ENCODE results near the gene TBC1D9. TPM values are rescaled to one million over a fixed set of nuclear protein-coding genes. Genes with fewer than 3 reads are reported as not detected.

The TBC1D9 gene
- total and polyA plus RNA-seq, 2 of the 13 experiments (the other 11 are each of a cell fraction or from before 2014, with no cell fraction given) = 11.9 to 12.2 TPM

DNA sequence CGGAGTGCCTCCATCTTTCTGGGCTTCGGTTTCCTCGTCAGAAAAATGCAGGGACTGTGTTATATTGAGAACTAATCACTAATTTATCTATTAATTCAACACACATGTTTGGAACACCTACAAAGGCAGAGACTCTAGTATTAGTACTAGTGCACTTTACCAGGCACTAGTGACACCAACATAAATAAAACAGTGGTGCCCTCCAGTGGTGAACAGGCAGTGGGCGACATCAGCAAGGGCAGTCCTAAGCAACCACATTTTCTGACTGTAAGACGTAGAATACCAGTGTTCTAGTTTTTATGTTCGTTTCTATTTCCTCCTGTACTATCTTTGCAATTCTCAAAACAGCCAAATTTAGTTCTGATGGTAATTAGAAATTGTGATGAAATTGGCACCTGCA, 118.3 kb downstream of the TBC1D9 start (continued):
- TF ChIP-seq, protein P1, sequence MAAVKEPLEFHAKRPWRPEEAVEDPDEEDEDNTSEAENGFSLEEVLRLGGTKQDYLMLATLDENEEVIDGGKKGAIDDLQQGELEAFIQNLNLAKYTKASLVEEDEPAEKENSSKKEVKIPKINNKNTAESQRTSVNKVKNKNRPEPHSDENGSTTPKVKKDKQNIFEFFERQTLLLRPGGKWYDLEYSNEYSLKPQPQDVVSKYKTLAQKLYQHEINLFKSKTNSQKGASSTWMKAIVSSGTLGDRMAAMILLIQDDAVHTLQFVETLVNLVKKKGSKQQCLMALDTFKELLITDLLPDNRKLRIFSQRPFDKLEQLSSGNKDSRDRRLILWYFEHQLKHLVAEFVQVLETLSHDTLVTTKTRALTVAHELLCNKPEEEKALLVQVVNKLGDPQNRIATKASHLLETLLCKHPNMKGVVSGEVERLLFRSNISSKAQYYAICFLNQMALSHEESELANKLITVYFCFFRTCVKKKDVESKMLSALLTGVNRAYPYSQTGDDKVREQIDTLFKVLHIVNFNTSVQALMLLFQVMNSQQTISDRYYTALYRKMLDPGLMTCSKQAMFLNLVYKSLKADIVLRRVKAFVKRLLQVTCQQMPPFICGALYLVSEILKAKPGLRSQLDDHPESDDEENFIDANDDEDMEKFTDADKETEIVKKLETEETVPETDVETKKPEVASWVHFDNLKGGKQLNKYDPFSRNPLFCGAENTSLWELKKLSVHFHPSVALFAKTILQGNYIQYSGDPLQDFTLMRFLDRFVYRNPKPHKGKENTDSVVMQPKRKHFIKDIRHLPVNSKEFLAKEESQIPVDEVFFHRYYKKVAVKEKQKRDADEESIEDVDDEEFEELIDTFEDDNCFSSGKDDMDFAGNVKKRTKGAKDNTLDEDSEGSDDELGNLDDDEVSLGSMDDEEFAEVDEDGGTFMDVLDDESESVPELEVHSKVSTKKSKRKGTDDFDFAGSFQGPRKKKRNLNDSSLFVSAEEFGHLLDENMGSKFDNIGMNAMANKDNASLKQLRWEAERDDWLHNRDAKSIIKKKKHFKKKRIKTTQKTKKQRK (IDR thresholded peaks at IDR 0.05; ENCODE audit: low read length) = no peak
- TF ChIP-seq ZNF510 (CRISPR knock-in tag; IDR thresholded peaks at IDR 0.05; ENCODE audit: low read depth) (no peak), SAP130 (CRISPR knock-in tag; IDR thresholded peaks at IDR 0.05; ENCODE audit: low read depth) (no peak), PHF21A (CRISPR knock-in tag; IDR thresholded peaks at IDR 0.05) (no peak), MYNN (CRISPR knock-in tag; IDR thresholded peaks at IDR 0.05; ENCODE audit: low read depth) (no peak), ZKSCAN8 (CRISPR knock-in tag; IDR thresholded peaks at IDR 0.05; ENCODE audit: borderline replicate concordance) (no peak), ZNF260 (CRISPR knock-in tag; IDR thresholded peaks at IDR 0.05; ENCODE audit: borderline replicate concordance, low read depth) (no peak), GTF3A (CRISPR knock-in tag; conservative IDR thresholded peaks at IDR 0.05) (no peak), ZSCAN29 (CRISPR knock-in tag; conservative IDR thresholded peaks at IDR 0.05) (no peak), RELA (CRISPR knock-in tag; IDR thresholded peaks at IDR 0.05) (no peak), KDM5A (IDR thresholded peaks at IDR 0.05; ENCODE audit: borderline replicate concordance, low read length) (peak; percentile 24; the same call in 1 of the 2 replicates), TEAD3 (CRISPR knock-in tag; optimal IDR thresholded peaks at IDR 0.05; ENCODE audit: borderline replicate concordance) (peak; percentile 8), SRSF1 (optimal IDR thresholded peaks at IDR 0.05; ENCODE audit: low read depth, low read length) (no peak), ZNF180 (CRISPR knock-in tag; IDR thresholded peaks at IDR 0.05; ENCODE audit: borderline replicate concordance, low read depth) (no peak), ZNF350 (CRISPR knock-in tag; IDR thresholded peaks at IDR 0.05; ENCODE audit: borderline replicate concordance, low read depth) (no peak), MTA1 (CRISPR knock-in tag; IDR thresholded peaks at IDR 0.05; ENCODE audit: borderline replicate concordance) (no peak), ZFP36L2 (CRISPR knock-in tag; IDR thresholded peaks at IDR 0.05) (no peak), ZNF549 (CRISPR knock-in tag; IDR thresholded peaks at IDR 0.05) (no peak), ZIK1 (CRISPR knock-in tag; IDR thresholded peaks at IDR 0.05; ENCODE audit: borderline replicate concordance, low read depth) (no peak), DPF2 (CRISPR knock-in tag; IDR thresholded peaks at IDR 0.05; ENCODE audit: borderline replicate concordance, low read depth) (no peak), ZNF253 (CRISPR knock-in tag; IDR thresholded peaks at IDR 0.05; ENCODE audit: borderline replicate concordance) (no peak)
- TF ChIP-seq, protein P2, sequence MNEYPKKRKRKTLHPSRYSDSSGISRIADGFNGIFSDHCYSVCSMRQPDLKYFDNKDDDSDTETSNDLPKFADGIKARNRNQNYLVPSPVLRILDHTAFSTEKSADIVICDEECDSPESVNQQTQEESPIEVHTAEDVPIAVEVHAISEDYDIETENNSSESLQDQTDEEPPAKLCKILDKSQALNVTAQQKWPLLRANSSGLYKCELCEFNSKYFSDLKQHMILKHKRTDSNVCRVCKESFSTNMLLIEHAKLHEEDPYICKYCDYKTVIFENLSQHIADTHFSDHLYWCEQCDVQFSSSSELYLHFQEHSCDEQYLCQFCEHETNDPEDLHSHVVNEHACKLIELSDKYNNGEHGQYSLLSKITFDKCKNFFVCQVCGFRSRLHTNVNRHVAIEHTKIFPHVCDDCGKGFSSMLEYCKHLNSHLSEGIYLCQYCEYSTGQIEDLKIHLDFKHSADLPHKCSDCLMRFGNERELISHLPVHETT (CRISPR knock-in tag; conservative IDR thresholded peaks at IDR 0.05) = no peak
- TF ChIP-seq, protein P3, sequence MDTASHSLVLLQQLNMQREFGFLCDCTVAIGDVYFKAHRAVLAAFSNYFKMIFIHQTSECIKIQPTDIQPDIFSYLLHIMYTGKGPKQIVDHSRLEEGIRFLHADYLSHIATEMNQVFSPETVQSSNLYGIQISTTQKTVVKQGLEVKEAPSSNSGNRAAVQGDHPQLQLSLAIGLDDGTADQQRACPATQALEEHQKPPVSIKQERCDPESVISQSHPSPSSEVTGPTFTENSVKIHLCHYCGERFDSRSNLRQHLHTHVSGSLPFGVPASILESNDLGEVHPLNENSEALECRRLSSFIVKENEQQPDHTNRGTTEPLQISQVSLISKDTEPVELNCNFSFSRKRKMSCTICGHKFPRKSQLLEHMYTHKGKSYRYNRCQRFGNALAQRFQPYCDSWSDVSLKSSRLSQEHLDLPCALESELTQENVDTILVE (CRISPR knock-in tag; IDR thresholded peaks at IDR 0.05) = no peak
- TF ChIP-seq, protein P4, sequence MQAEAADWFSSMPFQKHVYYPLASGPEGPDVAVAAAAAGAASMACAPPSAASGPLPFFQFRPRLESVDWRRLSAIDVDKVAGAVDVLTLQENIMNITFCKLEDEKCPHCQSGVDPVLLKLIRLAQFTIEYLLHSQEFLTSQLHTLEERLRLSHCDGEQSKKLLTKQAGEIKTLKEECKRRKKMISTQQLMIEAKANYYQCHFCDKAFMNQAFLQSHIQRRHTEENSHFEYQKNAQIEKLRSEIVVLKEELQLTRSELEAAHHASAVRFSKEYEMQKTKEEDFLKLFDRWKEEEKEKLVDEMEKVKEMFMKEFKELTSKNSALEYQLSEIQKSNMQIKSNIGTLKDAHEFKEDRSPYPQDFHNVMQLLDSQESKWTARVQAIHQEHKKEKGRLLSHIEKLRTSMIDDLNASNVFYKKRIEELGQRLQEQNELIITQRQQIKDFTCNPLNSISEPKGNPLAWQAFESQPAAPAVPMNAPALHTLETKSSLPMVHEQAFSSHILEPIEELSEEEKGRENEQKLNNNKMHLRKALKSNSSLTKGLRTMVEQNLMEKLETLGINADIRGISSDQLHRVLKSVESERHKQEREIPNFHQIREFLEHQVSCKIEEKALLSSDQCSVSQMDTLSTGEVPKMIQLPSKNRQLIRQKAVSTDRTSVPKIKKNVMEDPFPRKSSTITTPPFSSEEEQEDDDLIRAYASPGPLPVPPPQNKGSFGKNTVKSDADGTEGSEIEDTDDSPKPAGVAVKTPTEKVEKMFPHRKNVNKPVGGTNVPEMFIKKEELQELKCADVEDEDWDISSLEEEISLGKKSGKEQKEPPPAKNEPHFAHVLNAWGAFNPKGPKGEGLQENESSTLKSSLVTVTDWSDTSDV (CRISPR knock-in tag; IDR thresholded peaks at IDR 0.05) = no peak

All from HepG2 (cell line).